Measurements from ENCODE around the gene LRMDA.

DNA sequence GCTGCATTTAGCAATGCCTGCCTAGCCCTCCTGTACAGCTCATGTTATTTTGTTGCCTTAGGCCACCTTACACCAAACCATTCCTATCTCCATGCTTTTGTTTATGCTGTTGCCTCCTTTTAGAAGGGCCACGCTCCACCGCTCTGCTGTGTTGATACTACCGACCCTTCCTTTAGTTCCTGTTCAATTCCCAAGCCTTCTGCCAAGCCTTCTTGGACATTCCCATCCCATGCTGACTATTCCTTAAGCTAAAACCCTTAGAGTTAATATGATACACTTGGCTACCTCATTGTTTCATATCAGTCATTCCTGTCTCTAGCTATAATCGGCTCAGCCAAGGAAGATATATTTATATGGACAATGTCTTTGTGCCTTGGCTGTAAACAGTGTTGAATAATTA lies 705.5 kb downstream of the LRMDA start:
- TF ChIP-seq, protein P1, sequence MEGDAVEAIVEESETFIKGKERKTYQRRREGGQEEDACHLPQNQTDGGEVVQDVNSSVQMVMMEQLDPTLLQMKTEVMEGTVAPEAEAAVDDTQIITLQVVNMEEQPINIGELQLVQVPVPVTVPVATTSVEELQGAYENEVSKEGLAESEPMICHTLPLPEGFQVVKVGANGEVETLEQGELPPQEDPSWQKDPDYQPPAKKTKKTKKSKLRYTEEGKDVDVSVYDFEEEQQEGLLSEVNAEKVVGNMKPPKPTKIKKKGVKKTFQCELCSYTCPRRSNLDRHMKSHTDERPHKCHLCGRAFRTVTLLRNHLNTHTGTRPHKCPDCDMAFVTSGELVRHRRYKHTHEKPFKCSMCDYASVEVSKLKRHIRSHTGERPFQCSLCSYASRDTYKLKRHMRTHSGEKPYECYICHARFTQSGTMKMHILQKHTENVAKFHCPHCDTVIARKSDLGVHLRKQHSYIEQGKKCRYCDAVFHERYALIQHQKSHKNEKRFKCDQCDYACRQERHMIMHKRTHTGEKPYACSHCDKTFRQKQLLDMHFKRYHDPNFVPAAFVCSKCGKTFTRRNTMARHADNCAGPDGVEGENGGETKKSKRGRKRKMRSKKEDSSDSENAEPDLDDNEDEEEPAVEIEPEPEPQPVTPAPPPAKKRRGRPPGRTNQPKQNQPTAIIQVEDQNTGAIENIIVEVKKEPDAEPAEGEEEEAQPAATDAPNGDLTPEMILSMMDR (IDR thresholded peaks at IDR 0.05): no peak
- no peak for TF ChIP-seq POLR2AphosphoS5 (IDR thresholded peaks at IDR 0.05)
- no peak for TF ChIP-seq EP300 (IDR thresholded peaks at IDR 0.05)
- no peak for TF ChIP-seq POLR2A (IDR thresholded peaks at IDR 0.05)

All from sigmoid colon (tissue), 4 donors.